Measurements from ENCODE around the gene SLC24A3. TPM values are rescaled to one million over a fixed set of nuclear protein-coding genes. Genes with fewer than 3 reads are reported as not detected.

Gene SLC24A3
- total and polyA plus RNA-seq, 7 donors, result 0.92 to 20.8 (median 13.5) TPM

GRCh38 chr20:19341348-19342053, 129.1 kb downstream of the SLC24A3 start:
- Histone ChIP-seq H3K27ac (peak overlapping the region in 3 of 4 donors; percentile 39 to 52 (median 49)), H3K4me3 (no peak overlapping the region), H3K9me3 (no peaks in the 10 kb centered on the region), H3K36me3 (no peaks in the 10 kb centered on the region), H3K4me1 (peaks cover 0 to 48% (median 40%) of the 10 kb centered on the region in 4 donors), H3K27me3 (no peaks in the 10 kb centered on the region)
- intact Hi-C loops (cut with DNase I), result loop anchor here (5.0 kb wide), 1 partner anchor 54 kb away; no protein-coding TSS in a partner anchor
- TF ChIP-seq POLR2A (IDR thresholded peaks at IDR 0.05), result no peak
- peak in 3 of 4 donors; percentile 51 to 75 (median 68) for TF ChIP-seq POLR2AphosphoS5 (IDR thresholded peaks at IDR 0.05)
- peak in 3 of 4 donors; percentile 13 to 62 (median 40) for TF ChIP-seq EP300 (IDR thresholded peaks at IDR 0.05)
- no peak for TF ChIP-seq CTCF (IDR thresholded peaks at IDR 0.05)
- 80 to 87% methylated on average over 3 of the region's 3 CpGs for WGBS, 2 donors
- no peak for DNase-seq

GRCh38 chr20:19344341-19344740, 131.9 kb downstream of the SLC24A3 start:
- no peak overlapping the region for H3K27ac ChIP-seq
- peaks cover 0 to 31% (median 25%) of the 10 kb centered on the region in 4 donors for H3K4me1 ChIP-seq
- no peaks in the 10 kb centered on the region for H3K36me3 ChIP-seq
- 84 to 85% methylated on average over 2 of the region's 2 CpGs for WGBS, 2 donors
- H3K9me3 ChIP-seq, result no peaks in the 10 kb centered on the region
- TF ChIP-seq CTCF (IDR thresholded peaks at IDR 0.05) (no peak), EP300 (IDR thresholded peaks at IDR 0.05) (no peak)
- H3K27me3 ChIP-seq, result no peaks in the 10 kb centered on the region
- H3K4me3 ChIP-seq, result no peak overlapping the region
- DNase-seq, result no peak
- intact Hi-C loops (cut with DNase I), result loop anchor here (5.0 kb wide), 1 partner anchor 57 kb away; no protein-coding TSS in a partner anchor

- H3K4me3 ChIP-seq, result no peak overlapping the region
- H3K9me3 ChIP-seq, result no peaks in the 10 kb centered on the region
- H3K27ac ChIP-seq, result no peak overlapping the region
- TF ChIP-seq POLR2A (IDR thresholded peaks at IDR 0.05) (no peak), EP300 (IDR thresholded peaks at IDR 0.05) (no peak), POLR2AphosphoS5 (IDR thresholded peaks at IDR 0.05) (no peak), CTCF (IDR thresholded peaks at IDR 0.05) (no peak)
- intact Hi-C loops (cut with DNase I), result no loop called here
- WGBS, 2 donors, result 65 to 74% methylated on average over 11 of the region's 11 CpGs
- H3K4me1 ChIP-seq, result no peaks in the 10 kb centered on the region
- DNase-seq, result no peak
- H3K36me3 ChIP-seq, result no peaks in the 10 kb centered on the region
- H3K27me3 ChIP-seq, result no peaks in the 10 kb centered on the region
Observed at GRCh38 chr20:19347943-19348456, 135.6 kb downstream of the SLC24A3 start.

- H3K9me3 ChIP-seq, result no peaks in the 10 kb centered on the region
- no peaks in the 10 kb centered on the region for H3K36me3 ChIP-seq
- no peaks in the 10 kb centered on the region for H3K4me1 ChIP-seq
- no peak for DNase-seq
- no peaks in the 10 kb centered on the region for H3K27me3 ChIP-seq
- H3K27ac ChIP-seq, result no peak overlapping the region
- intact Hi-C loops (cut with DNase I), result no loop called here
- H3K4me3 ChIP-seq, result no peak overlapping the region
- 83 to 88% methylated on average over 3 of the region's 3 CpGs for WGBS, 2 donors
- no peak for TF ChIP-seq EP300 (IDR thresholded peaks at IDR 0.05)
- TF ChIP-seq POLR2A (IDR thresholded peaks at IDR 0.05), result no peak
Observed at GRCh38 chr20:19348582-19348981, 136.1 kb downstream of the SLC24A3 start.

- H3K9me3 ChIP-seq, result no peaks in the 10 kb centered on the region
- no peak for DNase-seq
- no peaks in the 10 kb centered on the region for H3K27me3 ChIP-seq
- intact Hi-C loops (cut with DNase I), result no loop called here
- WGBS, 2 donors, result 85 to 94% methylated on average over 5 of the region's 5 CpGs
- no peaks in the 10 kb centered on the region for H3K36me3 ChIP-seq
- no peak for TF ChIP-seq POLR2A (IDR thresholded peaks at IDR 0.05)
- TF ChIP-seq CTCF (IDR thresholded peaks at IDR 0.05), result no peak
- TF ChIP-seq POLR2AphosphoS5 (IDR thresholded peaks at IDR 0.05), result no peak
- TF ChIP-seq EP300 (IDR thresholded peaks at IDR 0.05), result no peak
- no peak overlapping the region for H3K27ac ChIP-seq
- H3K4me1 ChIP-seq, result no peaks in the 10 kb centered on the region
- no peak overlapping the region for H3K4me3 ChIP-seq
Observed at GRCh38 chr20:19349879-19350278, 137.4 kb downstream of the SLC24A3 start.

Data from sigmoid colon (tissue), 7 donors.